Left kidney (tissue), 2 donors: ENCODE data around the gene PLCL1. TPM values are rescaled to one million over a fixed set of nuclear protein-coding genes. Genes with fewer than 3 reads are reported as not detected.
"Not testable (repeated sequence)": the region's sequence is repeated elsewhere in the genome, so short reads cannot be mapped to it uniquely, and the experiment has no call there.

Experiments
- DNase-seq: peaks from one replicate; pipeline ENCODE4 v3.0.0-alpha.2; 2013
- polyA plus RNA-seq: library from polyadenylated mRNA; unstranded; fragments of 120-200 nt; gene quantifications from one replicate; pipeline ENCODE4 v1.2.1, GENCODE V29; 2013; ENCODE audit not compliant: insufficient read length

PLCL1 gene
- polyA plus RNA-seq, 1 donor: 16.8 TPM

DNA sequence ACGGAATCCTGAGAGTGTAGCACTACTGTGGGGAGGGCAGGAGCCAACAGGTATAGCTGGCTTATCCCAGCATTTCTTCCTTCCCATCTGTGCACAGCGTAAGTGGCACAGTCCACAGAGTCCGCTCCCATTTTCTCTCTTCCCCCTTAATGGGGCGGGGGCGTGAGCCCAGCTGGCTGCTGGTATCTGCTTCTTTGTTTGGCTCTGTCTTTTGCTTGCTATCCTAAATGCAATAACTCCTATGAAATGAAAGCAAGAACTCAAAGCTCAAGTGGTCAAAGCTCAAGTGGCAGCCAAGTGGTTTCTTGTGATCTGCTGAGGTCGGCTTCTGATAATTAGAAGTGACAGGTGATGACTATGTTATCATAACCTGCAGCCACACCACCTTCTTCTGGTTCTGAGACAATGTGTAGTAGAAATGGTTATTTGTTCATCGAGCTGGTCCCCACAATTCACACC is 192.7 kb downstream of the PLCL1 start:
- no peak for DNase-seq

DNA sequence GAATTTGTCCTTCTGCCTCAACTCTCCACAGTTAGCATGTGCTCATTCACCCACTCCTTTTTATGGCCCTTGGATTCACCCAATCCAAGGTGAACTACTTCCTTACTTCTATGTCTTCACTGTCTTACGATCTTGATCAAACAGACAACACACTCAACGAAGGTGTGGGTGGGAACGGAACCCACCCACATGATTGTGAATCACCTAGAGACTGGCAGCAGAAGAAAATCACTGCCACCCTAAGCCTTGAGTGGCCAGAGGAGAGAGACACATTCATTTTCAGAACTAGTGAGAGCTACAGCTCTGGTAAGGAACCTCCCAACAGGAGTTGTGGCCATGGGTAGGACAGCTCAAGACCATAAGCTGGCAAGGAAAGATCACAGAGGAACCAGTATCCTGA is 194.3 kb downstream of the PLCL1 start:
- no peak for DNase-seq

DNA sequence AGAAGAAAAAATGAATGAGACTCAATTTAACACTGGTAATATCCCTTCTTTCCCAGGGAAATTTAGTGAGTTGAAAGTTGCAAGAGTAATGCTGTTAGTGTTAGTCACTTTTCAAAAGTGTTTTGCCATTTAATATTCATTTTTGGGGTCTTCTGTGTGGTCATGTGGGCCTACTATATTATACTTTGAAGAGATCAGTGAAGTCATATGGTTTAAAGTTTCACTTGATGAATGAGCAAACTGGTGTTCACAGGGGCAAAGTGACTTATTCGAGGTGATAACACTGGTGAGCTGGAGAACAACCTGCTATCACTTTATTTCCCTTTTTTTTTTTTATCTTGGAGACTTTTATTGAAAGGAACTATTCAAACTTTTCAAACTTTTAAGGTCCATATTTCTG is 196.0 kb downstream of the PLCL1 start:
- no peak for DNase-seq

DNA sequence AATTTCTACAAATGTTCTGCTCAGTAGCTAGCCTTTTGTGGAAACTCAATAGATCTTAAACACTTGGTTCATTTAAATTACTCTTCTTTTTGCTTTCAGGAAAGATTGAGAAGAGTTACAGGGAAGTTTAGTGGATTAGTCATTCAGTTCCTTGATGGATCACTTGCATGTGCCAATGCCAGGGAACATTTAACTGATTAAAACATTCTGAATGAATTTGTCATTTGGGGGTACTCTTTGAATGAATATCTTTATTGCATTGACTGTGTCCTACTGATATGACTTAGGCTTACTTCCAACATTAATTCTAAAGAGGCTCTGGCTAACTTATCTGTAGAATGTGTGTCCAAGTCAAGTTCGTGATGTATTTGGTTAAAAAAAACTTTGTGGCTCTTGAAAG is 199.8 kb downstream of the PLCL1 start:
- no peak for DNase-seq

DNA sequence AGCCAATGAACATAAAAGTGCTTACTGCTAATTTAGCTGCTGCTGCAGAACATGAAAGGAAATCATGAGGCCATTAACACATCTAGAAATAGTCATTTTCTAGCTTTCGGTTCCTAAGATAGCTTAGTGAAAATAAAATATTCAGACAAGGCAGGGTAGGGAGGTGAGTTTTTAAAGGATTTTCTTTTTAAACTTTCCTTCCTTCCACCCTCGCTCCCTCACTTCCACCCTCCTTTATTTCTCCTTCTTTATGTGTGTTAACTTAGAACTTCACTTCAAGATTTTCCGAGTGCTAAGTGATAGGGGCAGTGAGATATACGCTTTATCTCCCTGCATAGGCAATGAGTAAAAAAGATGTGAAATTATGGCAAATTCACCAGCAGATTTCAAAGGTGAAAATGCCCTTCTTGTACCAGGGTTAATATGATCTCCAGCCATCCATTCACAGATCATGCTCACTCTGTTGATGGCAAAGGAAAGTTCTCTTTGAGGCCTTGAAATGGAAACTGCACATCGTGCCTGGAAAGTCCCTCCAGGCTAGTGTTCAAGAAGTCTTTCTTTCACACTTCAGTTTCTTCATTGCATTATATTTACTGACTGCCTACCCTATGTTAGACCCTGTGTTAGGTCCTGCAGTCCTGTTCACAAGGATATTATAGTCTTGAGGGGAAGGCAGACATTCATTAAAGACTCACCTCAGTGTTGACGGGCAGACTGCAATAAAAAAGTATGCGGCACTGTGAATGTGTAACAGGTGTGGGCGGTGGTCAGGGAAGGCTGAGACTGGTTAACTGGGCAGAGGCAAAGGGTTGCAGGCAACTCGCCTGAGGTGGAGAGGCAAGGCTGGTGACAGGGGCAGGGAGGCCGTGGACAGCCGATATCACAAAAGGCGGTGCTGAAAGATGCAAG is 200.8 kb downstream of the PLCL1 start:
- DNase-seq: no peak

DNA sequence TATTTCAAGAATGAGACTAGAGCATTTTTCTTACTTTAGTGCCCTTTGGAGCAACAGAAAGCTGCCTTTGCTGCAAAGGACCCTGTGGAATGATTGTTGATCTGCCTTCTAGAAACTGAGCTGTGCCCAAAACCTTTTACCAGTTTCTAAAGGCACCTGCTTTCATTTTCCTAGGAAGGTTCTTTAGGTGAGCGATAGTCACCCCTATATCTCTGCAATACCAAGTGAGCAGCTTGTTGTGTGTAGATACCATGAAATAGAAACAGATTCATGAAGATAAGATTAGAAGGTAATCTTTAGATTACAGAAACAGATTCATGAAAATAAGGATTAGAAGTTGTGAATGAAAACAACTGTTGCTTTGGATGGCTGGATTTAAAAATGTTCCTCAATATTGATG is 202.3 kb downstream of the PLCL1 start:
- no peak for DNase-seq

DNA sequence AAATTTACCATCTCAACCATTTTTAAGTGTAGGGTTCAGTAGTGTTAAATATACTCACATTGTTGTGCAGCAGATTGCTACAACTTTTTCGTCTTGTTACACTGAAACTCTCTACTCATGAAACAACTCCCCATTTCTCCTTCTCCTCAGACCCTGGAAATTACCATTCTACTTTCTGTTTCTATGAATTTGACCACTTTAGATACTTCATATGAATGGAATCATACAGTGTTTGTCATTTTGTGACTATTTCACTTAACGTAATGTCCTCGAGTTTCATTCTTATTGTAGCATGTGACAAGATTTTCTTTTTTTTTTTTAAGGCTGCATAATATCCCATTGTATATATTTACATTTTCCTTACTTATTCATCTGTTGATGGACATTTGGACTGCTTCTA is 203.8 kb downstream of the PLCL1 start:
- DNase-seq: no peak

DNA sequence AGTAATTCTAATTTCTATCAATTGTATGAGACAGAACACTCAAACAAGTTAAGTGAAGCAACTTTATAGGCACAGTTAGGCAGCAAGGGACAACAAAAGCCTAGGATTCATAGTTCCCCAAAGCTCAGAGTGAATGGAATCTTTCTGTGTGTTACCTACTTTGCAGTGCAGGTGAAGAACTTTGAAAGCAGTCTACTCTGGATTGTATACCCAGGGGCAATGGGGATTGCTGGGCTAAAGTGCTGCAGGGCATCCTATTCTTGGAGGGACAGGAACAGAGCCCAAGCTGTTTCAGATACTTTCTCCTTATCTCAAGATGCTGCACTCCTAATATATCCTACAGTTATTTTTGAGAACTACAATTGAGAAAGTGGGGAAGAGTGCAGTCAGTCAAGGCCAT is 207.6 kb downstream of the PLCL1 start:
- no peak for DNase-seq

DNA sequence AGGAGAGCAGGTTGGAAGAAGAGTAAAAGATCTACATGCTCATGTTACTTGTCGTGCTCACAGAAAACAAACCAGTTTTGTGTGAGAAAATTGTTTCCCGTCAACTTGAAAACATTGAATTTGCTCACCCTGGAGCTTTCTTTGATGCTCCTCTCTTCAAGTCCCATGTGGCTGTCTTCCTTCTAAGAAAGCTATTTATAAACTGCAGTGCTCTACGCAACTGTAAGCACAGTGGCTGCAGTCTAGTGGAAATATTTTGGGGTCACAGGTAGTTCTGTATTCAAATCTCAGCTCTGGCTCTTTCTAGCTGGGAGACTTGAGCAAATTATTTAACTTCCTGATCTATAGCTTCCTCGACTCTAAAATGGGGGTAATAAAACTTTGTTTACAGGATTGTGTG is 211.8 kb downstream of the PLCL1 start:
- DNase-seq: no peak

DNA sequence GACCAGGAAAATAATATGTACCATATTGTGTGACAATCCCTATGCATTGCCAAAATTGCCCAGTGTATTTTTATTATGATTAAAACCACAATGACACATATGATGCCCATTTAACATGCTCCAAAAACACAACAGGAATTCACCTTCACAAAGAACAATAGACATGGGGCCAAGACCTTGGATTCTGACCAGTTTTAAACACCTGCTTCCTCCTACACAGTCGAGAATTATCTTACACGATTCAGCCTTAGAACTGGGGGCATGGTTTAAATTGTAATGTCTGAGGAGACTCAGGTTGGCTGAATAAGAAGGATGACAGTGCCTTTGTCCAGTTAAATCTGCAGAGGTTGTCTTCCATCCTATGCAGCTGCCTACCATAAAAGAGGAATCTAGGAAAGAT is 212.7 kb downstream of the PLCL1 start:
- DNase-seq: no peak

DNA sequence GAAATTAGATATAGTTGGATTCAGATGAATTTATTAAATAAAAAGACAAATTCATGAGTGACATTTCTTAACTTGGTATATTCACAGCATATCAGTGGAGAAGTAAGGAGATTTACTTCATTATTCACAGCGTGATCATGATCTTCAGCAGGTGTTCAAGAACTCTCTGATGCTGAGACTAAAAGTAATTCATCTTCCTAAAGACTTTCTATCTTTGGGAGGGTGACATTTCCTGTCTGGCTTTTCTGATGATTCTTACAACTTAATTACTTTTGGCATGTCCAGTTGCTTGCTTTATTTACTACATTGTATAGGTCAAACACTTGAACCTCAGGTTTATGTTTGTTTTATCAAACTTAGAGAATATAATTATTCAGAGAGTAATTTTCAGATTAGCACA is 224.6 kb downstream of the PLCL1 start:
- no peak for DNase-seq

DNA sequence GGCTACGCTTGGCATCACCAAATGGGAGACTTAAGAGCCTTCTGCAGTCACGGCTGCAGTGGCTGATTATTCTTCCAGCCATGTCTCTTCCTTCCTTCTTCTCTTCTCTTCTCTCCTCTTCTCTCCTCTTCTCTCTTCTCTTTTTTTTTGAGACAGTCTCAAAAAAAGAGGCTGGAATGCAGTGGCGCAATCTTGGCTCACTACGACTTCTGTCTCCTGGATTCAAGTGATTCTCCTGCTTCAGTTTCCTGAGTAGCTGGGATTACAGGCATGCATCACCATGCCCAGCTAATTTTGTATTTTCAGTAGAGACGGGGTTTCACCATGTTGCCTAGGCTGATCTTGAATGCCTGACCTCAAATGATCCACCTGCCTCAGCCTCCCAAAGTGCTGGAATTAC is 225.2 kb downstream of the PLCL1 start:
- not testable (repeated sequence) for DNase-seq

DNA sequence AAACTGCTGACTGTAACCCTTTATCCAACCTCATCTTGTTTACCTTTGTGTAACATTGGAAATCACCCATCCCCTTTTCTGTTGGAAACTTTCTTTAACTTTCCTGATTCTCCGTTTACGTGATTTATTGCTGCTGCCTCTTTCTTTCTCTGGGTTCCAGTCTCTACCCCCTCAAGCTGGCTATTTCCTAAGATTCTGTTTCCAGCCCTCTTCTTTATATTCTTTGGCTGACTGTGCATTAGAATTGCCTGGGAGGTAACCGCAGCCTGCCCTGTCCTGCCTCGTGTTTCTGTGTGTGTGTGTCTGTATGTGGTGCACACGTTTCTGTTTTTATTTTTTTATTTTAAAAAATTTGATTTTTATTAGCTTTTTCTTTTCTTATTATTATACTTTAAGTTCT is 229.2 kb downstream of the PLCL1 start:
- DNase-seq: no peak

DNA sequence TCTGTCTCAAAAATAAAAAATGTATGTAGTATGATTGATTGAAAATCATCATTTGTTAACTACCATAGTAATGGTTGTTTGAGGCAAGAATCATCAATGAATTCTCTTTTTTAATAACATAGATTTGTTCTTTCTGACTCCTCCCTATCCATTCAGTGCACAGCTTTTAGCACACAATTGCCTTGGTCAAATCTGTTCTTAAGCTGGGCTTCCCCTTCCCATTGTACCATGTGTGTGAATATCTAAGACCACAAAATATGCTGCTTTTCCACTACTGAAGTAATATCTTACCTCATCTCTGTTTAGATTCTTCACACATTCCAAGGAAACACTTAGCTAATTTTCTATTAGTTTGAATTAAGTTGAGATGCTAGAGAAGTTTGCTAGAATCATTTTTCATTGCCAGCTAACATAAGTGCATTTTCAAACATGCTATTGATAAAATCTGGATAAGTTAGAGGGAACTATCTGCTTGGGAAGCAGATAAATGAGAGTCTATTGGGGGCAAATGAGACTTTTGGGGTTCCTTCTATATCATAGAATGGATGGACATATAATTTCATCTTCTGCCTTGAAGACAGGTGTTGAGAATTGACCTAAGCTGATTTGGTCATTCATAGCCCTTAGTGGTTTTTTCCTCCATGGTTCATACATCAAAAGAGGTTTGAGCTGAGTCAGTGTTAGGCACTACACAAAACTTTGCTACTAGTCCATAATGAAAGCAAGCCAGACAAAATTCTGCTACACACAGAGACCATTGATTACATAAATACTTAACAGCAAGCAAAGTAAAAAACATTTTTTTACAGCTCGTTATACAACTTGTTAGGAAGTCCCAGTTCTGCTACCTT is 231.9 kb downstream of the PLCL1 start:
- DNase-seq: no peak

DNA sequence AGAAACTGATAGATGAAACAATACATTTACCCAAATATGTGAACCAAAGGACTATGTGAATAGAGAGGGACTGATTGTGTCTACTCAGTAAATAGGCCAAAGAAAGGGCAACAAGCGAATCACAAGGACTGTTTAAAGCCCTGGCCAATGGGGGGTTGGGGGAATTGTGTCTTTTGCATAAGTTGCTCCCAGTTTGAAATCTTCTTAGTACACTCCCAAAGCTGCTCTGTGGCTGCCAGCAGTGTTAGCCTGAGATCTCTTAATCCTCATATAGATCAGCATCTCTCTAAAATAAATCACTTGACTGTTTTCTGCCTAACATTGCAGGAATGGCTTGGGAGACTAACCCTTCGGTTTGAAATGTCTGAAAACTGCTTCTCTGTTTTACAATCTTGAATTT is 236.4 kb downstream of the PLCL1 start:
- no peak for DNase-seq

DNA sequence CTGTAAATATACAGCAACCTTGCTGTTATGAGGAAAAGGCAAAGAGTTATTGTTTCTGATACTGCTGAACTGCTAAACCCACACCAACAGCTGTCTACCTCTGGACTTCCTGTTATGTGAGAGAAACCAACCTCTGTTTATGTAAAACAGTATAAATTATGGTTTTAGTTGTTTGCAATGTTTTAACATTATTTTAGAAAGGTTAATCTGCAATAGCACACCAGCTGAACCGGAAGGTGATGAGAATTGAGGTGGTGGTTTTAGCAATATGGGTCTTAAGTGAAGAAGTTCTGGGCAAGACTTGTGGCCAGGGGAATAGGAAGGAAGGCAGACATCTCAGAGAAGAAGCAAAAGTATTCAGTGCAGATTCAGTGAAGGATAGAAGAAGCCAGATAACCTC is 237.8 kb downstream of the PLCL1 start:
- no peak for DNase-seq

DNA sequence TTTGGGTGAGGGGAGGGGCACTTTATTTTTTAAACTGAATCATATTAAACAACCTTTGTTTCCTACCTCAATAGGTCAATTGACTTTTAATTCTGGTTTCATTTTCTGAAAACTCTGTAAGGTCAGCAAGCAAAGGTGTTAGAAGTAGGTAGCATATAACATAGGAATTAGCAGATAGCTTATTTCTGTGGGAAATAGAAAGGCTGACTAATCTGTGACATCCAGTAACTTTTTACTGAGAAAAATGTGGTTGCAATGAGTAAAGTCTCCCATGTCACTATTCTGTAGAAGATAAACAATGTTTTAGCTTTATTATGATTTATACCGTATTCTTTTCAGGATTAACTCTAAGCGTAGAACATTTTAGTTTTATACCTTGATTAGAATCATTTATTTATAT is 240.4 kb downstream of the PLCL1 start:
- DNase-seq: no peak

DNA sequence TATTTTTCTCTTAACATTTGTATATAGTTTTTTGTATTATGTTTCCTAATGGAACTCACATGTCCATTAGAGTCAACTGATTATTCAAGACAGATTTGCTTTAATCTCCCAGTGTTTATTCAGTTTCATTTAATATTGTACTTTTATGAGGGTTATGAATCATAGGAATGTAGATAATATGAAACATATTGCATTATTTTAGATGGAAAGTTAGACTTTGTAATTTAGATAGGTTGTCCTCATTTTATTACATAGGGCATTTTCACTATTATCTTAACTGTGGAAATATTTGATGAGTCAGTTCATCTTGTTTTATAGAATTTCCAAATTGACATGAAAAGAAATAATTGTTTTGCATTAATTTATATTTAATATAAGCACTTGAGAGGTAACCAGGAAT is 240.8 kb downstream of the PLCL1 start:
- no peak for DNase-seq

DNA sequence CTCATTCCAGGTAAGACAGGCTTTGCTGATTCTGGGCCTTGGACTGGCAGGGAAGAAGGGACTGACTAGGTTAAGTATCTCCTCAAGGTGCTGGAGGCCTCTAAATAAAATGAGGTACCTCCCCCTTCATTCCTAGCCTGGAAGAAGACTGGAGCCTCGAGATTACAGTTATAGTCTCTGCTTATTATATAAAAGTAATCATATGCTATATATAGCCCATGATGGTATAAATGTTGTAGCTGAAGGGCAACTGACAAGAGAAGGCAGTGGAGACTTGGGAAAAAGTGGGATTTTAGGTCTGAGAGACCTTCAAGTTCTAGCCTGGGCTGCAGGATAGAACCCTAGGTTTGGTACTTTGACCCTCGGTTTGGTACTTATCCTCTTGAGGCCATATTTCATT is 248.3 kb downstream of the PLCL1 start:
- DNase-seq: no peak

DNA sequence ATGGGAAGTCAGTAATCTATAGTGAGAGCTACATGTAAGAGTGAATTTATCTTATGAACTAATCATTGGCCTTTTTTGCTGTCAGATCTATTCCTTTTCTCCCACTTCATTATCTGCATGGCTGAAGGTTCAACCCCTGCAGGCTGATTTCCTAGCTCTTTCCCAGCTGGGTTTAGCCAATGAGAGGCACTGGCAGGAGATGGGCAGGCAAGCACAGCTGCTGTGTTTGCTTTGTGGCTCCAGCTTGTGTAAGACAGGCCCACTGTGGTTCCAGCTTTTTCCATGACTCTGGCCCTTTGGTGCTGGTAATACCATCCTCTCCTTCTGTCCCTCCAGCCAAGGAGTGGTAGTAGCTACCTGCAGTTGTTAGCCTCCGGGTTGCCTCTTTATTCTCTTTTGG is 248.8 kb downstream of the PLCL1 start:
- DNase-seq: no peak

DNA sequence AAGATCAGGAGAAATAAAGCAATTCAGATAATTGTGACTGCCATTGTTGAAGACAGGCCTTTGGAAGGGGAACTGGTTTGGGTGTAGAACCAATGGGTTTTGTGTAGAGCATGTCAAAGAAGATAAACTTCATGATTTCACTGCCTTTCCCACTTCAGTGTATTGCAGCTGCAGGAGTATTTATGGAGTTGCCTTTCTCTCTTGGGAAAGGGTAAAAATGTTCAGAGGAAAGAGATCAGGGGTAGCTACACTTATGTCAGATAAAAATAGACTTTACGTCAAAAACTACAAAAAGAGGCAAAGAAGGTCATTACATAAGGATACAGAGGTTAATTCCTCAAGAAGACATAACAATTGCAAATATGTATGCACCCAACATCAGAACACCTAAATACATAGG is 249.4 kb downstream of the PLCL1 start:
- DNase-seq: no peak

DNA sequence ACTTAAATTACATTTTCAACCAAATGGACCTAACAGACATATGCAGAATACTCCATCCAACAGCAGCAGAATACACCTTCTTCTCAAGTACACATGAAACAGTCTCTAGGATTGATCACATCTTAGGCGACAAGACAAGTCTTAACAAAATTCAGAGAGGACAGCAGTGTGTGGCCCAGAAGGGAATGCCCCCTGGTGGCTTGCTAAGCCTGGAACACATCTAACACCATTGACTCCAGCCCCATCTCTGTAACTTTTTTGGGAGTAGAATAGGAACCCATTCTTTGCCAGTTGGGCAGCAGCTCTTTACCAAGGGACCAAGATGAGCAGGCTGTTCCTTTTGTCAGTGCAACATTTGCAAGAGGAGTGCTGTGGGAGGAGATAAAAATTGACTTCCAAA is 249.9 kb downstream of the PLCL1 start:
- DNase-seq: no peak

DNA sequence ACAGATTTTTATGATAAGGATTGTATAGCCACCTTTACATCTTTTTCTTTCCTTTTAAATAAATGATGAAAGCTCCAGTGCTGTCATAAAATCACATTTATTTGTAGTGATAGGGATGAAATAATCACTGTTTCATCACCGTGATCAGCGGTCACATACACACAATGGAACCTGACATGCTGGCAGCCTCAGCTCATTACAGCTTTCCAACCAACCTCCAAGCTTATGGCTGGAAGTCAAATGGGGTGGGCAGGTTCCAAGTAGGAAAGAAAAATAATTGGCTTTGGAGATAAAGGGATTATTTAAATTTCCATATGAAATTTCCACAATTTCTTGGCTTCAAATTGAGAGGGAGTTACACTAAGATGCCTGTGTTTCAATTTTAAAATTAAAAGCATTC is 251.3 kb downstream of the PLCL1 start:
- DNase-seq: no peak
